WTC11 (cell line): ENCODE measurements around the gene STUM.

Experiments used
- AFF4 ChIP-seq: sonication (generic); formaldehyde crosslinking; IDR thresholded peaks from 2 replicates; pipeline ENCODE4 v1.8.1; 2023; ENCODE audit warnings: mild to moderate bottlenecking, missing genetic modification reagents, borderline replicate concordance
- NFE2L1 ChIP-seq: sonication (generic); formaldehyde crosslinking; IDR thresholded peaks from 2 replicates; pipeline ENCODE4 v1.8.1; 2023; ENCODE audit warnings: missing genetic modification reagents
- SMAD3 ChIP-seq: sonication (generic); formaldehyde crosslinking; IDR thresholded peaks from 2 replicates; pipeline ENCODE4 v1.8.0; 2022; ENCODE audit warnings: missing genetic modification reagents, mild to moderate bottlenecking, borderline replicate concordance
- TCF7 ChIP-seq: sonication (generic); formaldehyde crosslinking; IDR thresholded peaks from 2 replicates; pipeline ENCODE4 v1.8.0; 2022; ENCODE audit warnings: mild to moderate bottlenecking, low read depth, missing genetic modification reagents, moderate library complexity
- ZBTB43 ChIP-seq: sonication (generic); formaldehyde crosslinking; IDR thresholded peaks from 2 replicates; pipeline ENCODE4 v1.8.1; 2023; ENCODE audit warnings: mild to moderate bottlenecking, missing genetic modification reagents
- TF ChIP-seq, protein P1 (sequence below): fragments of 200-600 bp; IDR thresholded peaks from 2 replicates; pipeline ENCODE4 v1.8.0; 2022; ENCODE audit warnings: antibody characterized with exemption
- TF ChIP-seq, protein P2 (sequence below): sonication (generic); formaldehyde crosslinking; IDR thresholded peaks from 2 replicates; pipeline ENCODE4 v1.8.1; 2023; ENCODE audit warnings: mild to moderate bottlenecking, missing genetic modification reagents, moderate library complexity

DNA sequence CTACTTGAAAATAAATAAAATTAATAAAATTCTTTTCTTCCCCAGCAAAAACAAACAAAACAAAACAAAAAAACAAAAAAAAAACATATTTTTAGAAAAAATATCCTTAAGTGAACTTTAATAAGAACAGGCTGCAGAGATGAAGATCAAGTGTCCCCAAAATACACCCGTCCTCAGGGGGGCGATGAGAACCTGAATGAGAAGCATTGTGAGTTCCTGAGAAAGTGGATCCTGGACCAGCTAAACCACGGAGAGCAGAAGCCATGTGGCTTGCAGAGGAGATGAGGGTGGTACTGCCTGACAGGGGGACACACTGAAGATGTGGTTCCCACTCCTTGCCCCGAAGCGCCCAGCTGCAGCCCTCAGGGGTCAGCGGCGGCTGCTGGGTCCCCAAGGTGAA is 101.2 kb downstream of the STUM start:
- TF ChIP-seq, protein P1, sequence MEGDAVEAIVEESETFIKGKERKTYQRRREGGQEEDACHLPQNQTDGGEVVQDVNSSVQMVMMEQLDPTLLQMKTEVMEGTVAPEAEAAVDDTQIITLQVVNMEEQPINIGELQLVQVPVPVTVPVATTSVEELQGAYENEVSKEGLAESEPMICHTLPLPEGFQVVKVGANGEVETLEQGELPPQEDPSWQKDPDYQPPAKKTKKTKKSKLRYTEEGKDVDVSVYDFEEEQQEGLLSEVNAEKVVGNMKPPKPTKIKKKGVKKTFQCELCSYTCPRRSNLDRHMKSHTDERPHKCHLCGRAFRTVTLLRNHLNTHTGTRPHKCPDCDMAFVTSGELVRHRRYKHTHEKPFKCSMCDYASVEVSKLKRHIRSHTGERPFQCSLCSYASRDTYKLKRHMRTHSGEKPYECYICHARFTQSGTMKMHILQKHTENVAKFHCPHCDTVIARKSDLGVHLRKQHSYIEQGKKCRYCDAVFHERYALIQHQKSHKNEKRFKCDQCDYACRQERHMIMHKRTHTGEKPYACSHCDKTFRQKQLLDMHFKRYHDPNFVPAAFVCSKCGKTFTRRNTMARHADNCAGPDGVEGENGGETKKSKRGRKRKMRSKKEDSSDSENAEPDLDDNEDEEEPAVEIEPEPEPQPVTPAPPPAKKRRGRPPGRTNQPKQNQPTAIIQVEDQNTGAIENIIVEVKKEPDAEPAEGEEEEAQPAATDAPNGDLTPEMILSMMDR = no peak
- no peak for TF ChIP-seq TCF7 (CRISPR knock-in tag)
- no peak for TF ChIP-seq SMAD3 (CRISPR knock-in tag)
- no peak for TF ChIP-seq ZBTB43 (CRISPR knock-in tag)
- TF ChIP-seq, protein P2, sequence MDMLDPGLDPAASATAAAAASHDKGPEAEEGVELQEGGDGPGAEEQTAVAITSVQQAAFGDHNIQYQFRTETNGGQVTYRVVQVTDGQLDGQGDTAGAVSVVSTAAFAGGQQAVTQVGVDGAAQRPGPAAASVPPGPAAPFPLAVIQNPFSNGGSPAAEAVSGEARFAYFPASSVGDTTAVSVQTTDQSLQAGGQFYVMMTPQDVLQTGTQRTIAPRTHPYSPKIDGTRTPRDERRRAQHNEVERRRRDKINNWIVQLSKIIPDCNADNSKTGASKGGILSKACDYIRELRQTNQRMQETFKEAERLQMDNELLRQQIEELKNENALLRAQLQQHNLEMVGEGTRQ (CRISPR knock-in tag) = no peak
- no peak for TF ChIP-seq NFE2L1 (CRISPR knock-in tag)
- no peak for TF ChIP-seq AFF4
